Endometrial microvascular endothelial cells (primary cell): ENCODE data around the gene PROK2. TPM values are rescaled to one million over a fixed set of nuclear protein-coding genes. Genes with fewer than 3 reads are reported as not detected.

Experiments
- in situ Hi-C: cut with HindIII; loops from 2 replicates; pipeline ENCODE4 v1.10.0; 2017; ENCODE audit warnings: low sequenced_read_pairs, low pct_unique_long_range_greater_than_20kb; ENCODE audit errors: inconsistent ontology term
- total RNA-seq: library from RNA; depleted of rRNA; stranded (reverse); fragments of >200 nt; gene quantifications from one replicate; pipeline ENCODE4 v1.2.3, GENCODE V29; 2015; ENCODE audit errors: inconsistent ontology term

PROK2 gene
- total RNA-seq, 1 donor from 2014 or later: not detected

GRCh38 chr3:71791634-71792033 lies 6.7 kb upstream of the PROK2 start:
- in situ Hi-C loops: no loop called here

- in situ Hi-C loops: no loop called here
These were observed 5.0 kb upstream of the PROK2 start for GRCh38 chr3:71789922-71790321.

GRCh38 chr3:71787851-71788405 lies 3.0 kb upstream of the PROK2 start:
- in situ Hi-C loops: no loop called here

GRCh38 chr3:71786551-71786950 lies 1.6 kb upstream of the PROK2 start:
- in situ Hi-C loops: no loop called here

GRCh38 chr3:71786217-71786549 lies 1.2 kb upstream of the PROK2 start:
- in situ Hi-C loops: no loop called here

- in situ Hi-C loops: no loop called here
These were observed 726 bp upstream of the PROK2 start for GRCh38 chr3:71785532-71786216.

GRCh38 chr3:71784201-71784913 lies 591 bp downstream of the PROK2 start:
- in situ Hi-C loops: no loop called here

- in situ Hi-C loops: no loop called here
These were observed 1.8 kb downstream of the PROK2 start for GRCh38 chr3:71783152-71783551.

GRCh38 chr3:71780430-71780829 lies 4.5 kb downstream of the PROK2 start:
- in situ Hi-C loops: no loop called here

GRCh38 chr3:71779674-71780377 lies 5.1 kb downstream of the PROK2 start:
- in situ Hi-C loops: no loop called here

- in situ Hi-C loops: no loop called here
These were observed 6.6 kb downstream of the PROK2 start for GRCh38 chr3:71778353-71778752.

- in situ Hi-C loops: no loop called here
These were observed 8.4 kb downstream of the PROK2 start for GRCh38 chr3:71776538-71776937.

- in situ Hi-C loops: no loop called here
These were observed 13.1 kb downstream of the PROK2 start for GRCh38 chr3:71771884-71772283.

GRCh38 chr3:71771126-71771525 lies 13.8 kb downstream of the PROK2 start:
- in situ Hi-C loops: no loop called here

- in situ Hi-C loops: no loop called here
These were observed 21.5 kb downstream of the PROK2 start for GRCh38 chr3:71763426-71763825.

- in situ Hi-C loops: no loop called here
These were observed 24.8 kb downstream of the PROK2 start for GRCh38 chr3:71760140-71760539.

- in situ Hi-C loops: no loop called here
These were observed 25.5 kb downstream of the PROK2 start for GRCh38 chr3:71759401-71759800.

GRCh38 chr3:71758091-71758490 lies 26.9 kb downstream of the PROK2 start:
- in situ Hi-C loops: no loop called here

GRCh38 chr3:71754610-71755253 lies 30.2 kb downstream of the PROK2 start:
- in situ Hi-C loops: no loop called here
